C4-2B (cell line): Measurements from ENCODE around the gene NEGR1.

Experiments used
- H3K27ac ChIP-seq: fragments of 450-650 bp; 2 replicates; pipeline ENCODE4 v1.5.1; 2017
- CTCF ChIP-seq: fragments of 450-650 bp; conservative IDR thresholded peaks from 2 replicates; pipeline ENCODE4 v1.5.1; 2017; ENCODE audit warnings: mild to moderate bottlenecking
- ZFX ChIP-seq: fragments of 450-650 bp; IDR thresholded peaks from 2 replicates; pipeline ENCODE4 v1.6.1; 2017

NEGR1 gene

GRCh38 chr1:71635568-71635967 lies 646.8 kb downstream of the NEGR1 start:
- no peak for TF ChIP-seq CTCF
- no peak for TF ChIP-seq ZFX
- H3K27ac ChIP-seq, result no peak overlapping the region

DNA sequence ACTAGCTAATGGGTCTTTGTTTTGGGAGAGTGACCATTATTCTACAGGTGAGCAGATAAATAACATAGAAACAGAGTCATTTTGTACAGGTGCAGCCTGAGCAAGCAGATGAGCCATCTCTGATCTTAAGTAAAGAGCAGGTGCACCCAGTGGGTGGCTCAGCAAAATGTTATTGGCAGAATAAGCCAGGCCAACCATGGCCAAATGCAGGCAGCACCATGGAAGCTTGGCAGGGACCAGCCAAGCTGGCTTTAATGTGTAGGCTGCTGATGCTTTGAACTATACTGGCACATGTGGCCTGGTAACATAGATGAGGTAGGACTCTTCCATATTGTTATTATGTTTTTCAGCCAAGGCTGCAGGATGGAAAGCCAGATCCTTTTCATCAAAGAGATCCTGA lies 648.2 kb downstream of the NEGR1 start:
- TF ChIP-seq CTCF, result no peak
- TF ChIP-seq ZFX, result no peak

DNA sequence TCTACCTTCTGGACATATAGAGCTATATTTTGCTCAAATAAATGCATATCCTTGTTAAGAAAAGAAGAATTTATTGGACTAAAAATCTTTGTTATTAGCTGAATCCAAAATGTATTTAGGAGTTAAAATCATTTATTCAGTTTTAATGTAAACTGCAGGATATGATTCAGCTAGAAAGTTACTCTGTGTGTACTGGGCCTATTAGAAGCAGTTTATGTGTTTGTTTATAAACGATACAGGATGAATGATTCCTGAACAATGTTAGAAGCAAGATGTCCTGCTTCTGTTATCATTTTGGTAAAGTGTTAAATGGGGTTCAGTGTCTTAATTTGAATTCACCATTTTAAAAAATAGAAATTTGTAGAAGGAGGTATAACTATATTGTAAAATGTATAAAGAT lies 652.3 kb downstream of the NEGR1 start:
- TF ChIP-seq ZFX (no peak), CTCF (no peak)
- no peak overlapping the region for H3K27ac ChIP-seq

More for the DNA sequence above, 648.2 kb downstream of the NEGR1 start:
- no peak overlapping the region for H3K27ac ChIP-seq

- TF ChIP-seq CTCF, result no peak
- no peak for TF ChIP-seq ZFX
These were observed 657.3 kb downstream of the NEGR1 start for GRCh38 chr1:71625004-71625403.

DNA sequence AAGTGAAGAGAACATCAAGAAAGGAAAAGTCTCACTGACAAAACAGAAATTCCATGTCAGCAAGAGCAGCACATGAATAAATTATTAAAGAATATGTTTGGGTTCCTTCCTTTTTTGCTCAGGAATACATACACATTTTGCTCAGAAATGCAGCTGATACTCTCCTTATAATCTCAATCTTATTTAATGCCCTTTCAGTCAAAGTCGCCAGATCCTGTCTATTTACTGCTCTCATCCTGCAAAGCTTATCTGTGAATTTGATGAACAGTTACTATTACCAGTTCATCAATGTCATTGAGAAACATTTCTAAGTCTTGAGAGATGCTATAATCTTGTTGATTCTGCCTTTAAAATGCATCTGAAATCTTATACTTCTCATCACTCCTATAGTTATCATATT lies 658.5 kb downstream of the NEGR1 start:
- H3K27ac ChIP-seq, result no peak overlapping the region
- no peak for TF ChIP-seq CTCF
- no peak for TF ChIP-seq ZFX

More at GRCh38 chr1:71625004-71625403, 657.3 kb downstream of the NEGR1 start:
- no peak overlapping the region for H3K27ac ChIP-seq

GRCh38 chr1:71621785-71622184 lies 660.6 kb downstream of the NEGR1 start:
- TF ChIP-seq ZFX (no peak), CTCF (no peak)

GRCh38 chr1:71618766-71619530 lies 663.4 kb downstream of the NEGR1 start:
- TF ChIP-seq CTCF (no peak), ZFX (no peak)
- H3K27ac ChIP-seq, result no peak overlapping the region

More at GRCh38 chr1:71621785-71622184, 660.6 kb downstream of the NEGR1 start:
- no peak overlapping the region for H3K27ac ChIP-seq
